HG03575 (cell line): ENCODE results near the gene PPT2.
"Not testable (repeated sequence)": the region's sequence is repeated elsewhere in the genome, so short reads cannot be mapped to it uniquely, and the experiment has no call there.

Experiments used
- ATAC-seq: cut with Tn5 transposase; IDR thresholded peaks from one replicate; pipeline ENCODE4 v1.9.1; 2021; ENCODE audit not compliant: unreplicated experiment, insufficient number of reproducible peaks, low FRiP score; ENCODE audit errors: extremely low read depth

PPT2 gene

DNA sequence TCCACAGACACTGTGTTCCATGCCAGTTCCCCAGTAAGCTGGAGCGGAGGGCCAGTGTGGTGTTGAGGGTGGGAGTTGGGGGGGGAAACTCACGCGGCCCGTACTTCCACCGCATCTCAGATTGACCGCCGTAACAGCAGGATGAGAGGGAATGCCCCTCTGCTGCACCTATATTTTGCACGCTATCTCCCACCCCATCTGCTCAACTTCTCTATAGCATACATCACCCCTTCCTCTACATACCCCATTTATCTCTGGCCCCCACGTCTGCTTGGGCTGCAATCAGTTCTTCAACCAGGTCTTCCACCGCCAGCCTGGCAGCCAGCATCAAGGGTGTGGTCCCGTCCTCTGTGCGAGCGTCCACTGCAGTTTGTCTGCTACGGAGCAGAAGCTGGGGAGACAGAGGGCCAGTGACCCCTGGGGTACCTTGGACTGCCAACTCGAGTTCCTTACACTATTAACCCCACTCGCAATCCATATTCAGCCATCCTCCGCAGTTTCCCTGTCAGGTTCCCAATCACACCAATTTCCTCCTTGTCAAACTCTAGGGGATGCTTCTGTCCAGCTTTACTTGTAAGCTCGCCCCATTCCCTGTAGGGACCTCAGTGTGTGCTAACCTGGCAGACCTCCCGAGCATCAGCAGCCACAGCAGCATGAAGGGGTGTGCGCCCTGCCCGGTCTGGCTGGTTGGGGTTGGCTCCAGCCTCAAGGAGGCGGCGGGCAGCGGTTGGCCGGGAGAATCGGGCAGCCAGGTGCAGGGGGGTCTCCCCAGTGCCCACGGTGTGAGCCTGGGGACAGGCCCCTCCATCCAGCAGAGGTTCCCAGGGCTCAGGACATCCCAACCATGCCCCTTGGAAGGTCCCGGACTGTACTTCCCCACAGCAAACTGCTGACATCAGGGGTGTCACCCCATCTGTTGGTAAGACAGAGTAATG is 43.0 kb downstream of the PPT2 start:
- ATAC-seq, result no peak

DNA sequence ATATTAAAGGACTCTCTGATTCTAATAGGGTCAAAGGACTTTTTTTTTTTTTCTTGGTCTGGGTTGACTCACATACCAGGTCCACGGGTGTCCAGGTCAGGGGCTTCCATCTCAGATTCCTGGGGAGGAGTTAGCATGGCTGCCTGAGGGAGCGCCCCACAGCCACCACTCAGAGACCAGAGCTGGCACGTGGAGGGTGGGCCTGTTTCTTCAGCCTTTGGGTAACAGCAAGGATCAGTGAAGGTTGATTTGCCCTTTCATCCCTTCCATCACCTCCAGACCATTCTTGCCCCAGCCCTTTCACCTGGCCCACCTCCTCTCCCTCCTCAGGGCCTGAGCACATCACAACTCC is 44.4 kb downstream of the PPT2 start:
- no peak for ATAC-seq

GRCh38 chr6:32198866-32199265 is 44.9 kb downstream of the PPT2 start:
- no peak for ATAC-seq

- ATAC-seq, result no peak
These were observed 47.0 kb downstream of the PPT2 start for GRCh38 chr6:32200711-32201475.

DNA sequence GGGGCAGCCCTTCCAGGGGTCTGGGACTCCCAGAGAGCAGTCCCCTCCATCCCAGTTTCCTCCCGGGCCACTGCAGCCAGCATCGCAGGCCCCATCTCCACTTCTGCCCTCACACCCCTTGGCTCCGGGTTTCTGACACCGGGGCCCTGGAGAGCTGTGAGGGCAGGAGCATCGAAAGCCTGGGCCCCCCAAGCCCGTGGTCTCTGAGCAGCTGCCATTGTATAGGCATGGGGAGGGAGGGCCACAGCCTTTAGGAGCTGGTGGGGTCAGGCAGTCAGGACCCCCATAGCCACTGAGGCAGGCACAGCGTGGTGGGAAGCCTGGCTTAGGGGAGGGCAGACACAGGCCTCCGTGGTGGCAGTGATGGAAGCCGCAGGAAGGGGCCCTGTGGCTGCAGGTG is 48.2 kb downstream of the PPT2 start:
- ATAC-seq, result no peak

- ATAC-seq, result no peak
These were observed 49.7 kb downstream of the PPT2 start for GRCh38 chr6:32203426-32204267.

DNA sequence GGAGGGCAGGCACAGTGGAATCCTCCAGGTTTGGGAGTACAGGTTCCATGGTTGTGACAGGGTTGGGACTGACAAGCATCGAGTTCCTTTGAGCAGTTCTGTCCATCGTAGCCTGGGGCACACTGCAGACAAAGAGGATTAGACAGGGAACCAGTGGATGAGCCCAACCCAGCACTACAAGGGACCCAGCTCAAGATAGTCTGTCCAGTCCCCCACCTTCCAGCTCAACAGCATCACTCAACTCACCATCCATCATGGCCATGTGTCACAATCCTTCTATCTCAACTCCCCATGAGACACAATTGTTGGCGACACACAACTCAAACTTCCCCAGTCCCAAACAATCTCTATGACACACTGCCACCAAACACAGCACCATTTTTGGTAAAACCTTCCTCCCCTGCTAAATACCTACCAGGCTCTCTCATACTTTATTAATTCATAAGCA is 50.4 kb downstream of the PPT2 start:
- ATAC-seq, result no peak

GRCh38 chr6:32208996-32209395 is 55.1 kb downstream of the PPT2 start:
- ATAC-seq, result no peak

GRCh38 chr6:32210191-32210601 is 56.3 kb downstream of the PPT2 start:
- ATAC-seq, result no peak

GRCh38 chr6:32211432-32211831 is 57.5 kb downstream of the PPT2 start:
- not testable (repeated sequence) for ATAC-seq

GRCh38 chr6:32212076-32212760 is 58.3 kb downstream of the PPT2 start:
- ATAC-seq, result no peak
